ENCODE measurements around the gene CLDN19.
"Not testable (repeated sequence)": the region's sequence is repeated elsewhere in the genome, so short reads cannot be mapped to it uniquely, and the experiment has no call there.

The CLDN19 gene

GRCh38 chr1:42737257-42737656 is 2.8 kb downstream of the CLDN19 start:
- DNase-seq, result no peak

GRCh38 chr1:42736571-42737200 is 3.4 kb downstream of the CLDN19 start:
- DNase-seq, result no peak

GRCh38 chr1:42736152-42736551 is 3.9 kb downstream of the CLDN19 start:
- DNase-seq, result peak; percentile 40

GRCh38 chr1:42735477-42736105 is 4.4 kb downstream of the CLDN19 start:
- DNase-seq, result no peak

- no peak for DNase-seq
These were observed 5.0 kb downstream of the CLDN19 start for GRCh38 chr1:42735056-42735455.

- no peak for DNase-seq
These were observed 5.6 kb downstream of the CLDN19 start for GRCh38 chr1:42734201-42735035.

- no peak for DNase-seq
These were observed 6.4 kb downstream of the CLDN19 start for GRCh38 chr1:42733415-42734200.

- DNase-seq, result no peak
These were observed 7.8 kb downstream of the CLDN19 start for GRCh38 chr1:42732126-42732680.

- no peak for DNase-seq
These were observed 8.5 kb downstream of the CLDN19 start for GRCh38 chr1:42731585-42731984.

- DNase-seq, result peak; percentile 6
These were observed 9.0 kb downstream of the CLDN19 start for GRCh38 chr1:42730988-42731387.

GRCh38 chr1:42730002-42730401 is 10.0 kb downstream of the CLDN19 start:
- no peak for DNase-seq

- not testable (repeated sequence) for DNase-seq
These were observed 14.2 kb downstream of the CLDN19 start for GRCh38 chr1:42725820-42726219.

- peak; percentile 53 for DNase-seq
These were observed 16.5 kb downstream of the CLDN19 start for GRCh38 chr1:42723511-42723910.

GRCh38 chr1:42722403-42722802 is 17.6 kb downstream of the CLDN19 start:
- DNase-seq, result not testable (repeated sequence)

GRCh38 chr1:42721926-42722325 is 18.1 kb downstream of the CLDN19 start:
- DNase-seq, result no peak

GRCh38 chr1:42720868-42721267 is 19.2 kb downstream of the CLDN19 start:
- DNase-seq, result no peak

- not testable (repeated sequence) for DNase-seq
These were observed 25.6 kb downstream of the CLDN19 start for GRCh38 chr1:42714441-42714840.

- DNase-seq, result no peak
These were observed 26.7 kb downstream of the CLDN19 start for GRCh38 chr1:42713293-42713692.

GRCh38 chr1:42712808-42713207 is 27.2 kb downstream of the CLDN19 start:
- DNase-seq, result not testable (repeated sequence)

GRCh38 chr1:42703888-42704464 is 36.1 kb downstream of the CLDN19 start:
- no peak for DNase-seq

- DNase-seq, result no peak
These were observed 40.0 kb downstream of the CLDN19 start for GRCh38 chr1:42700006-42700405.

GRCh38 chr1:42698081-42698813 is 41.8 kb downstream of the CLDN19 start:
- DNase-seq, result no peak

All from NCI-H226 (cell line).